ENCODE measurements around the gene RIPK1. TPM values are rescaled to one million over a fixed set of nuclear protein-coding genes. Genes with fewer than 3 reads are reported as not detected.
A peak's percentile ranks its signal among the peaks of the same experiment; 100 is the strongest.
"Not testable (repeated sequence)": the region's sequence is repeated elsewhere in the genome, so short reads cannot be mapped to it uniquely, and the experiment has no call there.

Gene RIPK1
- total RNA-seq, 1 experiment from 2014 or later = 19.1 TPM

- DNase-seq (ENCODE audit: low read depth, low spot score) (no peak), ATAC-seq (no peak)
- Histone ChIP-seq H3K27me3 (ENCODE audit: insufficient read depth, low read length) (no peaks in the 10 kb centered on the region), H3K4me3 (replicated peaks in 1 of 2; ENCODE audit: low read depth in 1 of 2, low read length in 2 of 2) (peak overlapping the region in 1 of 2 experiments; percentile 28; a peak in 1 of 4 replicates), H3K4me2 (ENCODE audit: low read length) (peak overlapping the region; percentile 54), H3K9me3 (ENCODE audit: control insufficient read depth in 1 of 2, insufficient read depth in 1 of 2, low read depth in 1 of 2, low read length in 2 of 2) (no peaks in the 10 kb centered on the region), H3K27ac (ENCODE audit: low read depth, low read length) (no peak overlapping the region; the same call in 1 of the 2 replicates), H4K20me1 (ENCODE audit: insufficient read depth) (no peaks in the 10 kb centered on the region), H3K36me3 (ENCODE audit: control insufficient read depth in 1 of 2, insufficient read depth in 2 of 2, low read length in 2 of 2) (no peaks in the 10 kb centered on the region), H3K9ac (ENCODE audit: low read length) (no peak overlapping the region), H3K79me2 (ENCODE audit: insufficient read depth, low read length) (peaks cover 7% of the 10 kb centered on the region; the same call in 1 of the 2 replicates), H2AFZ (ENCODE audit: low read depth, low read length, poor library complexity, severe bottlenecking) (peak overlapping the region; percentile 84), H3K4me1 (ENCODE audit: control insufficient read depth in 1 of 2, insufficient read depth in 2 of 2, low read length in 2 of 2) (peaks cover 19 to 27% of the 10 kb centered on the region in 2 experiments), H3K9me2 (ENCODE audit: insufficient read depth) (no peaks in the 10 kb centered on the region)
- ChIA-PET RAD21 (ENCODE audit: low non-redundant PET in 1 of 2, low total read pairs in 2 of 2, uncharacterized antibody in 2 of 2, unreplicated experiment in 2 of 2) (no interaction called here), CTCF (interaction anchor here (0.5 to 1.0 kb wide), 2 partner anchors 109 to 128 kb away, joined by 3 to 4 read pairs; no protein-coding TSS in a partner anchor), POLR2A (no interaction called here)
- TF ChIP-seq EZH2phosphoT487 (IDR thresholded peaks at IDR 0.05; ENCODE audit: borderline replicate concordance) (no peak), CEBPB (IDR thresholded peaks at IDR 0.05; ENCODE audit: low read depth) (no peak), JUND (IDR thresholded peaks at IDR 0.05) (peak; percentile 38; the same call in 1 of the 2 replicates), POLR2AphosphoS5 (IDR thresholded peaks at IDR 0.05; ENCODE audit: low read depth, low read length) (no peak), CTCF (IDR thresholded peaks at IDR 0.05 in 2 of 3, conservative IDR thresholded peaks at IDR 0.05 in 1 of 3; ENCODE audit: borderline replicate concordance in 1 of 3, insufficient read depth in 1 of 3, low read depth in 2 of 3, low read length in 2 of 3) (peak in 2 of 3 experiments; percentile 15 to 29; a peak in 2 of 6 replicates), SP1 (IDR thresholded peaks at IDR 0.05; ENCODE audit: low read depth) (0 out of 2 replicates have a peak, but pooled peaks have one; percentile 10)
- no TSS peak for BruUV-seq (replicated peaks)
- intact Hi-C loops (cut with micrococcal nuclease) = loop anchor here (10.0 kb wide), 1 partner anchor 297 kb away; the partner anchor contains the start of gene WRNIP1
Observed at GRCh38 chr6:3061501-3061941, 6.8 kb upstream of the RIPK1 start.

- Histone ChIP-seq H3K9ac (ENCODE audit: low read length) (peak overlapping the region; percentile 73), H3K4me3 (replicated peaks in 1 of 2; ENCODE audit: low read depth in 1 of 2, low read length in 2 of 2) (peak overlapping the region; percentile 63 to 73), H3K79me2 (ENCODE audit: insufficient read depth, low read length) (peaks cover 11% of the 10 kb centered on the region; the same call in 1 of the 2 replicates), H3K4me2 (ENCODE audit: low read length) (peak overlapping the region; percentile 91), H3K4me1 (ENCODE audit: control insufficient read depth in 1 of 2, insufficient read depth in 2 of 2, low read length in 2 of 2) (peaks cover 22 to 38% of the 10 kb centered on the region in 2 experiments)
- H3K9me2 ChIP-seq (ENCODE audit: insufficient read depth); H3K9me3 ChIP-seq (ENCODE audit: control insufficient read depth in 1 of 2, insufficient read depth in 1 of 2, low read depth in 1 of 2, low read length in 2 of 2); H3K36me3 ChIP-seq (ENCODE audit: control insufficient read depth in 1 of 2, insufficient read depth in 2 of 2, low read length in 2 of 2); H4K20me1 ChIP-seq (ENCODE audit: insufficient read depth); H3K27ac ChIP-seq (ENCODE audit: low read depth, low read length); H3K27me3 ChIP-seq (ENCODE audit: insufficient read depth, low read length); BruUV-seq (replicated peaks); DNase-seq (ENCODE audit: low read depth, low spot score); H2AFZ ChIP-seq (ENCODE audit: low read depth, low read length, poor library complexity, severe bottlenecking): not testable (repeated sequence)
- ATAC-seq = 0 out of 2 replicates have a peak, but pooled peaks have one; percentile 0
- POLR2A ChIA-PET = interaction anchor here (0.9 to 1.2 kb wide), 7 partner anchors 10 to 78 kb away, joined by 3 to 12 read pairs (median 4); partner anchors contain the start of gene NQO2
- RAD21 ChIA-PET (ENCODE audit: low non-redundant PET in 1 of 2, low total read pairs in 2 of 2, uncharacterized antibody in 2 of 2, unreplicated experiment in 2 of 2) = interaction anchor here in 1 of 2 experiments (1.0 kb wide), 1 partner anchor 62 kb away, joined by 3 read pairs; no protein-coding TSS in a partner anchor
- intact Hi-C loops (cut with micrococcal nuclease) = loop anchor here (2.0 to 10.0 kb wide), 2 partner anchors 65 to 299 kb away; partner anchors contain the start of genes NQO2 and WRNIP1
- CTCF ChIA-PET = interaction anchor here (0.7 to 1.0 kb wide), 3 partner anchors 61 to 111 kb away, joined by 3 to 5 read pairs (median 3); no protein-coding TSS in a partner anchor
Observed at GRCh38 chr6:3063340-3063732, 5.0 kb upstream of the RIPK1 start.

Measured in HCT116 (cell line).